ENCODE measurements around the gene NMRAL1.

Gene NMRAL1

DNA sequence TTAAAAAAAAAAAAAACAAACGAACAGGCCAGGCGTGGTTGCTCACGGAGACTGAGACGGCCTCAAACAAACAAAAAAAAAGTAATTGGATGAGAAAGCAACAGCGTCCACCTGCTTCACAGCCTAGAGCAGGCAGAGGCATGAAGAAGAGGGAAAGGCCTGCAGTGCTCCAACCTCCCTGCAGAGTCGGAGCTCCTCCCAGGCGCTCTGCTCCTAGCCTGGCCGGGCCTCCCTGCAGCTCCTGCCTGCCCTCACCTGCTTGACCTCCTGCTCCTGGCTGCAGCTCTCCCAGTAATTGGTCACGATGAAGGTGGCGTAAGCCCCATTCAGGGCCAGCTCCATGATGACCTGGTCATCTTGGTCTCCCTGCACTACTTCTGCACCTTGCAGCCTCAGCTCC lies 5.5 kb downstream of the NMRAL1 start:
- Histone ChIP-seq H3K4me1 (ENCODE audit: control insufficient read depth in 2 of 2, insufficient read depth in 2 of 2, low read length in 2 of 2) (peaks cover 0 to 3% of the 10 kb centered on the region in 2 donors), H3K36me3 (ENCODE audit: control insufficient read depth in 2 of 2, insufficient read depth in 2 of 2, low read length in 2 of 2) (peaks cover 19 to 26% of the 10 kb centered on the region in 2 donors), H3K9me3 (ENCODE audit: control insufficient read depth in 2 of 2, low read length in 2 of 2) (no peaks in the 10 kb centered on the region), H3K9ac (ENCODE audit: low read depth in 1 of 2, low read length in 2 of 2) (no peak overlapping the region), H3K4me3 (ENCODE audit: low read length in 2 of 2) (no peak overlapping the region), H3K27me3 (ENCODE audit: control insufficient read depth in 2 of 2, insufficient read depth in 2 of 2, low read length in 2 of 2) (no peaks in the 10 kb centered on the region), H3K27ac (ENCODE audit: low read depth in 2 of 2, low read length in 2 of 2) (no peak overlapping the region)

DNA sequence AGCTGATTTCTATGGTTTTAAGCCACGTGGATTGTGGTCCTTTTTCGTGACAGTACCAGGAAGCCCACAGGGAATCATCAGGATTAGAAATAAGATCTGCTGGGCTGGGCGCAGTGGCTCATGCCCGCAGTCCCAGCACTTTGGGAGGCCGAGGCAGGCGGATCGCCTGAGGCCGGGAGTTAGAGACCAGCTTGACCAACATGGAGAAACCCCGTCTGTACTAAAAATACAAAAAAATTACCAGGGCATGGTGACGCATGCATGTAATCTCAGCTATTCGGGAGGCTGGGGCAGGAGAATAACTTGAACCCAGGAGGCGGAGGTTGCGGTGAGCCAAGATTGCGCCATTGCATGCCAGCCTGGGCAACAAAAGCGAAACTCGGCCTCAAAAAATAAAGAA lies 6.5 kb downstream of the NMRAL1 start:
- no peaks in the 10 kb centered on the region for H3K9me3 ChIP-seq (ENCODE audit: control insufficient read depth in 2 of 2, low read length in 2 of 2)
- no peak overlapping the region for H3K4me3 ChIP-seq (ENCODE audit: low read length in 2 of 2)
- no peaks in the 10 kb centered on the region for H3K4me1 ChIP-seq (ENCODE audit: control insufficient read depth in 2 of 2, insufficient read depth in 2 of 2, low read length in 2 of 2)
- peaks cover 25 to 36% of the 10 kb centered on the region in 2 donors for H3K36me3 ChIP-seq (ENCODE audit: control insufficient read depth in 2 of 2, insufficient read depth in 2 of 2, low read length in 2 of 2)
- no peak overlapping the region for H3K9ac ChIP-seq (ENCODE audit: low read depth in 1 of 2, low read length in 2 of 2)
- H3K27me3 ChIP-seq (ENCODE audit: control insufficient read depth in 2 of 2, insufficient read depth in 2 of 2, low read length in 2 of 2): no peaks in the 10 kb centered on the region
- no peak overlapping the region for H3K27ac ChIP-seq (ENCODE audit: low read depth in 2 of 2, low read length in 2 of 2)

GRCh38 chr16:4465977-4466779 lies 8.2 kb downstream of the NMRAL1 start:
- no peaks in the 10 kb centered on the region for H3K4me1 ChIP-seq (ENCODE audit: control insufficient read depth in 2 of 2, insufficient read depth in 2 of 2, low read length in 2 of 2)
- no peak overlapping the region for H3K27ac ChIP-seq (ENCODE audit: low read depth in 2 of 2, low read length in 2 of 2)
- H3K9me3 ChIP-seq (ENCODE audit: control insufficient read depth in 2 of 2, low read length in 2 of 2): no peaks in the 10 kb centered on the region
- peaks cover 33 to 39% of the 10 kb centered on the region in 2 donors for H3K36me3 ChIP-seq (ENCODE audit: control insufficient read depth in 2 of 2, insufficient read depth in 2 of 2, low read length in 2 of 2)
- no peak overlapping the region for H3K4me3 ChIP-seq (ENCODE audit: low read length in 2 of 2)
- H3K9ac ChIP-seq (ENCODE audit: low read depth in 1 of 2, low read length in 2 of 2): no peak overlapping the region
- H3K27me3 ChIP-seq (ENCODE audit: control insufficient read depth in 2 of 2, insufficient read depth in 2 of 2, low read length in 2 of 2): no peaks in the 10 kb centered on the region

GRCh38 chr16:4463522-4464163 lies 10.8 kb downstream of the NMRAL1 start:
- Histone ChIP-seq H3K27me3 (ENCODE audit: control insufficient read depth in 2 of 2, insufficient read depth in 2 of 2, low read length in 2 of 2) (no peaks in the 10 kb centered on the region), H3K4me3 (ENCODE audit: low read length in 2 of 2) (no peak overlapping the region), H3K4me1 (ENCODE audit: control insufficient read depth in 2 of 2, insufficient read depth in 2 of 2, low read length in 2 of 2) (no peaks in the 10 kb centered on the region), H3K27ac (ENCODE audit: low read depth in 2 of 2, low read length in 2 of 2) (no peak overlapping the region), H3K36me3 (ENCODE audit: control insufficient read depth in 2 of 2, insufficient read depth in 2 of 2, low read length in 2 of 2) (peaks cover 32 to 40% of the 10 kb centered on the region in 2 donors), H3K9me3 (ENCODE audit: control insufficient read depth in 2 of 2, low read length in 2 of 2) (no peaks in the 10 kb centered on the region), H3K9ac (ENCODE audit: low read depth in 1 of 2, low read length in 2 of 2) (no peak overlapping the region)

- no peak overlapping the region for H3K9ac ChIP-seq (ENCODE audit: low read depth in 1 of 2, low read length in 2 of 2)
- peaks cover 32 to 42% of the 10 kb centered on the region in 2 donors for H3K36me3 ChIP-seq (ENCODE audit: control insufficient read depth in 2 of 2, insufficient read depth in 2 of 2, low read length in 2 of 2)
- H3K27ac ChIP-seq (ENCODE audit: low read depth in 2 of 2, low read length in 2 of 2): no peak overlapping the region
- no peaks in the 10 kb centered on the region for H3K27me3 ChIP-seq (ENCODE audit: control insufficient read depth in 2 of 2, insufficient read depth in 2 of 2, low read length in 2 of 2)
- no peak overlapping the region for H3K4me3 ChIP-seq (ENCODE audit: low read length in 2 of 2)
- no peaks in the 10 kb centered on the region for H3K4me1 ChIP-seq (ENCODE audit: control insufficient read depth in 2 of 2, insufficient read depth in 2 of 2, low read length in 2 of 2)
- no peaks in the 10 kb centered on the region for H3K9me3 ChIP-seq (ENCODE audit: control insufficient read depth in 2 of 2, low read length in 2 of 2)
Measured at GRCh38 chr16:4461250-4462085, 13.0 kb downstream of the NMRAL1 start.

DNA sequence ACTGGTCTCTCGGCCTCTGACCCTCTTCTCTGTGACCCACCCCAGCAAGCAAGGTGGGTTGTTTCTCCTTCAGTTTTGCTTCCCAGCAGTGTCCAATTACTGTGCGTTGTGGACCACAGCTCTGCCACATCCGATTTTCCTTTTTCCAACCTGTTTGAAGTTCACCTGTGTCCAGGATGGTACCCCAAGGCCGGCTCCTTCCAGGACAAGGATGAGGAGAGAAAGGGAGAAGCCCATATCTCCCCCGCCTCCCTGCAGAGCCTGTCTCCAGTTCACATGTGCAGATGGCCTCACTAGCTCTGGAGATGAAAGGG lies 13.5 kb downstream of the NMRAL1 start:
- Histone ChIP-seq H3K4me3 (ENCODE audit: low read length in 2 of 2) (no peak overlapping the region), H3K27me3 (ENCODE audit: control insufficient read depth in 2 of 2, insufficient read depth in 2 of 2, low read length in 2 of 2) (no peaks in the 10 kb centered on the region), H3K36me3 (ENCODE audit: control insufficient read depth in 2 of 2, insufficient read depth in 2 of 2, low read length in 2 of 2) (peaks cover 38 to 43% of the 10 kb centered on the region in 2 donors), H3K9me3 (ENCODE audit: control insufficient read depth in 2 of 2, low read length in 2 of 2) (no peaks in the 10 kb centered on the region), H3K9ac (ENCODE audit: low read depth in 1 of 2, low read length in 2 of 2) (no peak overlapping the region), H3K4me1 (ENCODE audit: control insufficient read depth in 2 of 2, insufficient read depth in 2 of 2, low read length in 2 of 2) (no peaks in the 10 kb centered on the region), H3K27ac (ENCODE audit: low read depth in 2 of 2, low read length in 2 of 2) (no peak overlapping the region)

GRCh38 chr16:4455951-4456350 lies 18.5 kb downstream of the NMRAL1 start:
- no peaks in the 10 kb centered on the region for H3K9me3 ChIP-seq (ENCODE audit: control insufficient read depth in 2 of 2, low read length in 2 of 2)
- no peak overlapping the region for H3K27ac ChIP-seq (ENCODE audit: low read depth in 2 of 2, low read length in 2 of 2)
- H3K4me3 ChIP-seq (ENCODE audit: low read length in 2 of 2): no peak overlapping the region
- no peak overlapping the region for H3K9ac ChIP-seq (ENCODE audit: low read depth in 1 of 2, low read length in 2 of 2)
- H3K4me1 ChIP-seq (ENCODE audit: control insufficient read depth in 2 of 2, insufficient read depth in 2 of 2, low read length in 2 of 2): no peaks in the 10 kb centered on the region
- peaks cover 45 to 60% of the 10 kb centered on the region in 2 donors for H3K36me3 ChIP-seq (ENCODE audit: control insufficient read depth in 2 of 2, insufficient read depth in 2 of 2, low read length in 2 of 2)
- H3K27me3 ChIP-seq (ENCODE audit: control insufficient read depth in 2 of 2, insufficient read depth in 2 of 2, low read length in 2 of 2): no peaks in the 10 kb centered on the region

GRCh38 chr16:4455081-4455480 lies 19.3 kb downstream of the NMRAL1 start:
- Histone ChIP-seq H3K27me3 (ENCODE audit: control insufficient read depth in 2 of 2, insufficient read depth in 2 of 2, low read length in 2 of 2) (no peaks in the 10 kb centered on the region), H3K4me3 (ENCODE audit: low read length in 2 of 2) (no peak overlapping the region), H3K9me3 (ENCODE audit: control insufficient read depth in 2 of 2, low read length in 2 of 2) (no peaks in the 10 kb centered on the region), H3K27ac (ENCODE audit: low read depth in 2 of 2, low read length in 2 of 2) (no peak overlapping the region), H3K4me1 (ENCODE audit: control insufficient read depth in 2 of 2, insufficient read depth in 2 of 2, low read length in 2 of 2) (no peaks in the 10 kb centered on the region), H3K36me3 (ENCODE audit: control insufficient read depth in 2 of 2, insufficient read depth in 2 of 2, low read length in 2 of 2) (peaks cover 51 to 67% of the 10 kb centered on the region in 2 donors), H3K9ac (ENCODE audit: low read depth in 1 of 2, low read length in 2 of 2) (no peak overlapping the region)

DNA sequence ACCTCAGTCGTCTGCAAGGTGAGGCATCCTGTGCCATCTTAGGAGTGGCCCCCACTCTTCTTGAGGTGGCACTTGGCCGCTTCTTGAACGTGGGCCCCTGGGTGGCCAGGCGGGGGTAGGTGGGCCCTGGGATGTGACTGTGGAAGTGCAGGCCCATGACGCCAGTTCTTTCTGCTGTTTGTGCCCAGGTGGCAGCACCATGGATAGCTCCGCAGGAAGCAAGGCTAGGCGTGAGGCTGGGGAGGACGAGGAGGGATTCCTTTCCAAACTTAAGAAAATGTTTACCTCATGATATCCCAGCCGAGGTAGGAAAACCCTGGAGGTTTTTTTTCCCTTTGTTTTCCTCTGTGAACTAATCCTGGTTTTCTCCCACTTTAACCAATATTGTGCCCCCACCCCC lies 19.8 kb downstream of the NMRAL1 start:
- no peak overlapping the region for H3K27ac ChIP-seq (ENCODE audit: low read depth in 2 of 2, low read length in 2 of 2)
- H3K36me3 ChIP-seq (ENCODE audit: control insufficient read depth in 2 of 2, insufficient read depth in 2 of 2, low read length in 2 of 2): peaks cover 53 to 70% of the 10 kb centered on the region in 2 donors

DNA sequence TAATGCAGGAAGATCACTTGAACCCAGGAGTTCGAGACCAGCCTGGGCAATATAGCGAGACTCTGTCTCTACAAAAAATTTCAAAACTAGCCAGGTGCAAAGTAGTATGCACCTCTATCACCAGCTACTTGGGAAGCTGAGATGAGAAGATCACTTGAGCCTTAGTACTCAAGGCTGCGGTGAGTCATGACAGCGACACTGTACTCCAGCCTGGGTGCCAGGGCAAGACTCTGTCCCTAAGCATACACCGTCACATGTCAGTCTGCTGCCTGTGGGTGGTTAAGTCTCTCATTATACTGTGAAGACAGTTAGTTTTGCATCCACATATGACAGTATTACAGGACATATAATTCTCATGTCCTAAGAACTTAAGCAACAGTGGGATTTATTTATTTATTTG lies 21.8 kb downstream of the NMRAL1 start:
- no peaks in the 10 kb centered on the region for H3K27me3 ChIP-seq (ENCODE audit: control insufficient read depth in 2 of 2, insufficient read depth in 2 of 2, low read length in 2 of 2)
- no peak overlapping the region for H3K4me3 ChIP-seq (ENCODE audit: low read length in 2 of 2)
- H3K9me3 ChIP-seq (ENCODE audit: control insufficient read depth in 2 of 2, low read length in 2 of 2): no peaks in the 10 kb centered on the region
- H3K4me1 ChIP-seq (ENCODE audit: control insufficient read depth in 2 of 2, insufficient read depth in 2 of 2, low read length in 2 of 2): no peaks in the 10 kb centered on the region
- peaks cover 62 to 74% of the 10 kb centered on the region in 2 donors for H3K36me3 ChIP-seq (ENCODE audit: control insufficient read depth in 2 of 2, insufficient read depth in 2 of 2, low read length in 2 of 2)
- no peak overlapping the region for H3K27ac ChIP-seq (ENCODE audit: low read depth in 2 of 2, low read length in 2 of 2)
- H3K9ac ChIP-seq (ENCODE audit: low read depth in 1 of 2, low read length in 2 of 2): no peak overlapping the region

More for the DNA sequence above, 19.8 kb downstream of the NMRAL1 start:
- no peak overlapping the region for H3K9ac ChIP-seq (ENCODE audit: low read depth in 1 of 2, low read length in 2 of 2)
- no peaks in the 10 kb centered on the region for H3K9me3 ChIP-seq (ENCODE audit: control insufficient read depth in 2 of 2, low read length in 2 of 2)
- H3K4me1 ChIP-seq (ENCODE audit: control insufficient read depth in 2 of 2, insufficient read depth in 2 of 2, low read length in 2 of 2): no peaks in the 10 kb centered on the region
- no peaks in the 10 kb centered on the region for H3K27me3 ChIP-seq (ENCODE audit: control insufficient read depth in 2 of 2, insufficient read depth in 2 of 2, low read length in 2 of 2)
- no peak overlapping the region for H3K4me3 ChIP-seq (ENCODE audit: low read length in 2 of 2)

Data from mucosa of rectum (tissue), 2 donors.